Activated CD8-positive, alpha-beta memory T cell treated with anti-CD3 and anti-CD28 coated beads, Interleukin-2, amount 50 U/mL, for 24 hours (primary cell): ENCODE results near the gene SH2D2A.
A peak's percentile ranks its signal among the peaks of the same experiment; 100 is the strongest.

Experiments
- DNase-seq: peaks from one replicate; pipeline ENCODE4 v3.0.0-alpha.2; 2020; ENCODE audit errors: extremely low read depth

SH2D2A gene

GRCh38 chr1:156823210-156823790, 6.7 kb upstream of the SH2D2A start:
- DNase-seq = no peak

- DNase-seq = no peak
These were observed 6.0 kb upstream of the SH2D2A start for GRCh38 chr1:156822680-156823079.

- no peak for DNase-seq
These were observed 5.2 kb upstream of the SH2D2A start for GRCh38 chr1:156821801-156822200.

- DNase-seq = no peak
These were observed 656 bp downstream of the SH2D2A start for GRCh38 chr1:156815961-156816422.

- DNase-seq = no peak
These were observed 1.3 kb downstream of the SH2D2A start for GRCh38 chr1:156815307-156815826.

GRCh38 chr1:156814571-156815260, 1.9 kb downstream of the SH2D2A start:
- no peak for DNase-seq

GRCh38 chr1:156813750-156814570, 2.7 kb downstream of the SH2D2A start:
- peak; percentile 25 for DNase-seq

GRCh38 chr1:156813298-156813697, 3.4 kb downstream of the SH2D2A start:
- no peak for DNase-seq

GRCh38 chr1:156812293-156812990, 4.2 kb downstream of the SH2D2A start:
- DNase-seq = no peak

GRCh38 chr1:156811168-156811567, 5.5 kb downstream of the SH2D2A start:
- DNase-seq = no peak

- DNase-seq = no peak
These were observed 6.8 kb downstream of the SH2D2A start for GRCh38 chr1:156809711-156810366.

GRCh38 chr1:156809281-156809680, 7.4 kb downstream of the SH2D2A start:
- no peak for DNase-seq

- DNase-seq = no peak
These were observed 8.2 kb downstream of the SH2D2A start for GRCh38 chr1:156808186-156809030.

- DNase-seq = no peak
These were observed 9.0 kb downstream of the SH2D2A start for GRCh38 chr1:156807627-156808026.

- DNase-seq = no peak
These were observed 9.9 kb downstream of the SH2D2A start for GRCh38 chr1:156806512-156807440.

- DNase-seq = no peak
These were observed 10.7 kb downstream of the SH2D2A start for GRCh38 chr1:156805766-156806511.

- no peak for DNase-seq
These were observed 11.9 kb downstream of the SH2D2A start for GRCh38 chr1:156804572-156805243.

GRCh38 chr1:156804026-156804425, 12.6 kb downstream of the SH2D2A start:
- DNase-seq = no peak
